ENCODE measurements around the gene CCDC146. TPM values are rescaled to one million over a fixed set of nuclear protein-coding genes. Genes with fewer than 3 reads are reported as not detected.

Gene CCDC146
- total RNA-seq, 1 experiment from 2014 or later = 1.1 TPM

DNA sequence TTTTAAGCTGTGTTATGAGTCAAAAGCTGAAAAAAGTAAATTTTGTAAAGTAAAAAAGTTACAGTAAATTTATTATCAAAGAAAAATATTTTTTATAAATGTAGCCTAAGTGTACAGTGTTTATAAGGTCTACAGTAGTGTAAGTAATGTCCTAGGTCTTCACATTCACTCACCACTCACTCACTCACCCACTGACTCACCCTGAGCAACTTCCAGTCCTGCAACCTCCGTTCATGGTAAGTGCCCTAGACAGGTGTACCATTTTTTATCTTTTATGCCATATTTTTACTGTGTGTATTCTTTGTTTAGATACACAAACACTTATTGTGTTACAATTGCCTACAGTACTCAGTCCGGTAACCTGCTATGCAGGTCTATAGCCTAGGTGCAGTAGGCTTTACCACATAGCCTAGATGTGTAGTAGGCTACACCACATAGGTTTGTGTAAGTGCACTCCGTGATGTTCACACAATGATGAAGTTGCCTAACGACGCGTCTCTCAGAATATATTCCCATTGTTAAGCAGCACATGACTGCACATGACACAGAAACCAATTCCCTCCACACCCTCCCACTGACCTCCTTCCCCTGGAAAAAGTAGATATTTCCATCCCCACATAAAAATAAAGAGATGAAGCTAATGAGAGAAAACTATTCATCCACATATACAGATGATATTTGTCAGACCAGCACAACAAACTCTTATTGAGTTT is 122.0 kb downstream of the CCDC146 start:
- peaks cover 25% of the 10 kb centered on the region for H3K4me1 Mint-ChIP-seq
- no peaks in the 10 kb centered on the region for H3K36me3 Mint-ChIP-seq
- ATAC-seq (no peak), DNase-seq (ENCODE audit: low spot score) (no peak)
- no peak overlapping the region for H3K4me3 Mint-ChIP-seq
- H3K9me3 Mint-ChIP-seq = no peaks in the 10 kb centered on the region
- ChIA-PET POLR2A (no interaction called here), CTCF (interaction anchor here (1.0 kb wide), 1 partner anchor 87 kb away, joined by 3 read pairs; no protein-coding TSS in a partner anchor)
- TF ChIP-seq NFE2L1 (CRISPR knock-in tag; IDR thresholded peaks at IDR 0.05) (no peak), SMAD3 (CRISPR knock-in tag; IDR thresholded peaks at IDR 0.05; ENCODE audit: borderline replicate concordance) (no peak), SOX15 (CRISPR knock-in tag; IDR thresholded peaks at IDR 0.05) (no peak), CREB1 (CRISPR knock-in tag; IDR thresholded peaks at IDR 0.05) (no peak)
- TF ChIP-seq, protein P1, sequence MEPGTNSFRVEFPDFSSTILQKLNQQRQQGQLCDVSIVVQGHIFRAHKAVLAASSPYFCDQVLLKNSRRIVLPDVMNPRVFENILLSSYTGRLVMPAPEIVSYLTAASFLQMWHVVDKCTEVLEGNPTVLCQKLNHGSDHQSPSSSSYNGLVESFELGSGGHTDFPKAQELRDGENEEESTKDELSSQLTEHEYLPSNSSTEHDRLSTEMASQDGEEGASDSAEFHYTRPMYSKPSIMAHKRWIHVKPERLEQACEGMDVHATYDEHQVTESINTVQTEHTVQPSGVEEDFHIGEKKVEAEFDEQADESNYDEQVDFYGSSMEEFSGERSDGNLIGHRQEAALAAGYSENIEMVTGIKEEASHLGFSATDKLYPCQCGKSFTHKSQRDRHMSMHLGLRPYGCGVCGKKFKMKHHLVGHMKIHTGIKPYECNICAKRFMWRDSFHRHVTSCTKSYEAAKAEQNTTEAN (CRISPR knock-in tag; IDR thresholded peaks at IDR 0.05) = no peak
- TF ChIP-seq, protein P2, sequence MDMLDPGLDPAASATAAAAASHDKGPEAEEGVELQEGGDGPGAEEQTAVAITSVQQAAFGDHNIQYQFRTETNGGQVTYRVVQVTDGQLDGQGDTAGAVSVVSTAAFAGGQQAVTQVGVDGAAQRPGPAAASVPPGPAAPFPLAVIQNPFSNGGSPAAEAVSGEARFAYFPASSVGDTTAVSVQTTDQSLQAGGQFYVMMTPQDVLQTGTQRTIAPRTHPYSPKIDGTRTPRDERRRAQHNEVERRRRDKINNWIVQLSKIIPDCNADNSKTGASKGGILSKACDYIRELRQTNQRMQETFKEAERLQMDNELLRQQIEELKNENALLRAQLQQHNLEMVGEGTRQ (CRISPR knock-in tag; IDR thresholded peaks at IDR 0.05) = no peak
- TF ChIP-seq, protein P3, sequence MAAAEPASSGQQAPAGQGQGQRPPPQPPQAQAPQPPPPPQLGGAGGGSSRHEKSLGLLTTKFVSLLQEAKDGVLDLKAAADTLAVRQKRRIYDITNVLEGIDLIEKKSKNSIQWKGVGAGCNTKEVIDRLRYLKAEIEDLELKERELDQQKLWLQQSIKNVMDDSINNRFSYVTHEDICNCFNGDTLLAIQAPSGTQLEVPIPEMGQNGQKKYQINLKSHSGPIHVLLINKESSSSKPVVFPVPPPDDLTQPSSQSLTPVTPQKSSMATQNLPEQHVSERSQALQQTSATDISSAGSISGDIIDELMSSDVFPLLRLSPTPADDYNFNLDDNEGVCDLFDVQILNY (CRISPR knock-in tag; IDR thresholded peaks at IDR 0.05) = no peak
- TF ChIP-seq, protein P4, sequence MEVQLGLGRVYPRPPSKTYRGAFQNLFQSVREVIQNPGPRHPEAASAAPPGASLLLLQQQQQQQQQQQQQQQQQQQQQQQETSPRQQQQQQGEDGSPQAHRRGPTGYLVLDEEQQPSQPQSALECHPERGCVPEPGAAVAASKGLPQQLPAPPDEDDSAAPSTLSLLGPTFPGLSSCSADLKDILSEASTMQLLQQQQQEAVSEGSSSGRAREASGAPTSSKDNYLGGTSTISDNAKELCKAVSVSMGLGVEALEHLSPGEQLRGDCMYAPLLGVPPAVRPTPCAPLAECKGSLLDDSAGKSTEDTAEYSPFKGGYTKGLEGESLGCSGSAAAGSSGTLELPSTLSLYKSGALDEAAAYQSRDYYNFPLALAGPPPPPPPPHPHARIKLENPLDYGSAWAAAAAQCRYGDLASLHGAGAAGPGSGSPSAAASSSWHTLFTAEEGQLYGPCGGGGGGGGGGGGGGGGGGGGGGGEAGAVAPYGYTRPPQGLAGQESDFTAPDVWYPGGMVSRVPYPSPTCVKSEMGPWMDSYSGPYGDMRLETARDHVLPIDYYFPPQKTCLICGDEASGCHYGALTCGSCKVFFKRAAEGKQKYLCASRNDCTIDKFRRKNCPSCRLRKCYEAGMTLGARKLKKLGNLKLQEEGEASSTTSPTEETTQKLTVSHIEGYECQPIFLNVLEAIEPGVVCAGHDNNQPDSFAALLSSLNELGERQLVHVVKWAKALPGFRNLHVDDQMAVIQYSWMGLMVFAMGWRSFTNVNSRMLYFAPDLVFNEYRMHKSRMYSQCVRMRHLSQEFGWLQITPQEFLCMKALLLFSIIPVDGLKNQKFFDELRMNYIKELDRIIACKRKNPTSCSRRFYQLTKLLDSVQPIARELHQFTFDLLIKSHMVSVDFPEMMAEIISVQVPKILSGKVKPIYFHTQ (CRISPR knock-in tag; IDR thresholded peaks at IDR 0.05) = no peak
- H3K27me3 Mint-ChIP-seq (ENCODE audit: low read depth) = no peaks in the 10 kb centered on the region
- no peak overlapping the region for H3K27ac Mint-ChIP-seq

DNA sequence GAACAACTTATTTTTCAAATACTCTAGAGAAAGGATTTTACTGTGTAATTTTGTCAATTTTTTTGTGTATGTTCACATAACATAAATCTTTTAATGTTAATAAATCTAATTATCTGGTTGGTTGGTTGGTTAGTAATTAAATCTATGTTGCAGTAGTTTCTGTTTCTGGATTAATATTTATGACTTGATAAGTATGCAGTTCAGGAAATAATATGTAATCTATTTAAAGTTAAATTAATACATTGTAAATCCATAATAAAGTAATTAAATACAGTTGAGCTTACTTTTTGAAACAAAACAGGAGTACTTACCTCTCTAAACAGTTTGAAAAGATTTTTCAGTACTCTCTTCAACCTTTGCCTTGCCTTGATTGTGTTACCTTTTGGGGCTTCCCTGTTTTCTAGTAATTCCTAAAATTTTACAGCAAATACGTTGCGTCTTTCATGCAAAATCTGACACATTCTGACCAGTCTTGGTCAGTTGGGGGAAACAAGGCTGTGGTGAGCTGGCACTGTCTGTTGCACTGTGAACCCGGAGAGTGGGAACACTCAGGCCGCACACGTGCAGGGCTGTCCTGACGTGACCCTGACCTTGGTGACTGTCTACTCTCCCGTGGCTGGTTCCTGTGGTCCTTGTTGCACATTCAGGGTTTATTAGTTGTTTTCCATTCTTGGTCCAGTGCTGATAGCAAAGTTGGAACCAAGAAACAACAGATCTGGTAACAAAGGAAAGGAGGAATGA is 122.8 kb downstream of the CCDC146 start:
- H3K4me1 Mint-ChIP-seq = peaks cover 25% of the 10 kb centered on the region
- H3K27ac Mint-ChIP-seq = no peak overlapping the region
- H3K27me3 Mint-ChIP-seq (ENCODE audit: low read depth) = no peaks in the 10 kb centered on the region
- no peak overlapping the region for H3K4me3 Mint-ChIP-seq
- no peak for DNase-seq (ENCODE audit: low spot score)
- TF ChIP-seq, protein P5, sequence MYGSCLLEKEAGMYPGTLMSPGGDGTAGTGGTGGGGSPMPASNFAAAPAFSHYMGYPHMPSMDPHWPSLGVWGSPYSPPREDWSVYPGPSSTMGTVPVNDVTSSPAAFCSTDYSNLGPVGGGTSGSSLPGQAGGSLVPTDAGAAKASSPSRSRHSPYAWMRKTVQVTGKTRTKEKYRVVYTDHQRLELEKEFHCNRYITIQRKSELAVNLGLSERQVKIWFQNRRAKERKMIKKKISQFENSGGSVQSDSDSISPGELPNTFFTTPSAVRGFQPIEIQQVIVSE (CRISPR knock-in tag; IDR thresholded peaks at IDR 0.05; ENCODE audit: borderline replicate concordance) = no peak
- no peak for TF ChIP-seq PRRX2 (CRISPR knock-in tag; IDR thresholded peaks at IDR 0.05)
- no peak for TF ChIP-seq SMAD3 (CRISPR knock-in tag; IDR thresholded peaks at IDR 0.05; ENCODE audit: borderline replicate concordance)
- TF ChIP-seq GABPB1 (CRISPR knock-in tag; IDR thresholded peaks at IDR 0.05) = peak; percentile 23; the same call in 1 of the 2 replicates
- ChIA-PET CTCF (interaction anchor here (3.0 kb wide), 1 partner anchor 87 kb away, joined by 42 read pairs; no protein-coding TSS in a partner anchor), POLR2A (no interaction called here)
- H3K36me3 Mint-ChIP-seq = no peaks in the 10 kb centered on the region
- ATAC-seq = no peak
- H3K9me3 Mint-ChIP-seq = no peaks in the 10 kb centered on the region

DNA sequence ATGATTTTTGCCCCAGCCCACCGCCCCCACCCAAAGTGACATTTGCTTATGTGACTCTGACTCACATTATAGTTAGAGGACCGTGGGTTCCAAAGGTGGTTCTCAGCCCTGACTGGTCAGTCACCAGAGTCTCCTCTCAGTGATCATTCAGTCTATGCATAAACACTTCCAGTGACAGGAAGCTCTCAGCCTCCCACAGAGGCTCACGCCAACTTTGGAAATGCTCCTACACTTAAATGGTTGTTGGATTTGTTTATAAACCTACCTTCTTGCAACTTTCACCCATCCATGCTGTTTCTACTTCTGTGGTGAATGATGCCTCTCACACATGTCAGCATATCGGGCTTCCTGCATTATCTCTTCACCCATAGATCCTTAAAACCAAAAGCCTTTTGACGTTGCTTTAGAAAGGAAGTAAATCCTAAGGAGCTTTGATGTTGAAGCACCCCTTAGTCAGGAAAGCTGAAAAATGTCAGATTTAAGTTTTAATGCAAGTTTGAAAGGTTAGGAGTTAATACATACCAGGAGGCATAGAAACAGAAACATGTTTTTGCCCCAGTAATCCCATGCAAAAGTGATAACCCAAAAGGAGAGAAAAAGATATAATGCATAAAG is 123.7 kb downstream of the CCDC146 start:
- TF ChIP-seq TEAD4 (CRISPR knock-in tag; IDR thresholded peaks at IDR 0.05) (no peak), GTF2I (CRISPR knock-in tag; conservative IDR thresholded peaks at IDR 0.05) (no peak), OVOL2 (CRISPR knock-in tag; IDR thresholded peaks at IDR 0.05; ENCODE audit: borderline replicate concordance) (no peak), ZNF671 (CRISPR knock-in tag; IDR thresholded peaks at IDR 0.05) (no peak)
- TF ChIP-seq, protein P6, sequence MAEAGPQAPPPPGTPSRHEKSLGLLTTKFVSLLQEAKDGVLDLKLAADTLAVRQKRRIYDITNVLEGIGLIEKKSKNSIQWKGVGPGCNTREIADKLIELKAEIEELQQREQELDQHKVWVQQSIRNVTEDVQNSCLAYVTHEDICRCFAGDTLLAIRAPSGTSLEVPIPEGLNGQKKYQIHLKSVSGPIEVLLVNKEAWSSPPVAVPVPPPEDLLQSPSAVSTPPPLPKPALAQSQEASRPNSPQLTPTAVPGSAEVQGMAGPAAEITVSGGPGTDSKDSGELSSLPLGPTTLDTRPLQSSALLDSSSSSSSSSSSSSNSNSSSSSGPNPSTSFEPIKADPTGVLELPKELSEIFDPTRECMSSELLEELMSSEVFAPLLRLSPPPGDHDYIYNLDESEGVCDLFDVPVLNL (CRISPR knock-in tag; IDR thresholded peaks at IDR 0.05; ENCODE audit: borderline replicate concordance, low read depth) = no peak

More for the DNA sequence above, 123.7 kb downstream of the CCDC146 start:
- CTCF ChIA-PET = interaction anchor here (1.1 to 3.0 kb wide), 11 partner anchors 9 to 124 kb away, joined by 3 to 42 read pairs (median 7); partner anchors contain the start of genes CCDC146 and FGL2
- H3K4me1 Mint-ChIP-seq = peaks cover 25% of the 10 kb centered on the region
- no peak overlapping the region for H3K27ac Mint-ChIP-seq
- no peak for ATAC-seq
- no peaks in the 10 kb centered on the region for H3K27me3 Mint-ChIP-seq (ENCODE audit: low read depth)
- H3K36me3 Mint-ChIP-seq = no peaks in the 10 kb centered on the region
- POLR2A ChIA-PET = interaction anchor here (0.6 kb wide), 1 partner anchor 190 kb away, joined by 3 read pairs; no protein-coding TSS in a partner anchor
- no peaks in the 10 kb centered on the region for H3K9me3 Mint-ChIP-seq
- no peak overlapping the region for H3K4me3 Mint-ChIP-seq
- DNase-seq (ENCODE audit: low spot score) = no peak

Measured in WTC11 (cell line).